Spleen (tissue), 11 donors: ENCODE data around the gene RPL38. TPM values are rescaled to one million over a fixed set of nuclear protein-coding genes. Genes with fewer than 3 reads are reported as not detected.

Source experiments
- DNase-seq: peaks from one replicate; pipeline ENCODE4 v3.0.0-alpha.2; 2020
- H3K27ac ChIP-seq, 8 donors: fragments of 200-600 bp; sonication (generic) in 7 of 8; 1 replicate in 4 of 8; 2 replicates in 4 of 8; pipeline versions ENCODE4 v1.5.0 to v1.8.0; 2016 to 2021; ENCODE audit warnings: inconsistent platforms in 4 of 8, mild to moderate bottlenecking in 4 of 8, moderate library complexity in 1 of 8
- H3K27me3 ChIP-seq, 7 donors: fragments of 200-600 bp; sonication (generic) in 6 of 7; replicated peaks in 1 of 7; 1 replicate in 4 of 7; 2 replicates in 3 of 7; pipeline versions ENCODE4 v1.5.0 to v1.8.0; 2016 to 2021; ENCODE audit warnings: inconsistent platforms in 3 of 7, mild to moderate bottlenecking in 1 of 7
- H3K36me3 ChIP-seq, 6 donors: fragments of 200-600 bp; sonication (generic) in 5 of 6; 1 replicate in 4 of 6; 2 replicates in 2 of 6; pipeline versions ENCODE4 v1.5.0 to v1.8.0; 2016 to 2021; ENCODE audit warnings: inconsistent platforms in 2 of 6
- H3K4me1 ChIP-seq, 6 donors: fragments of 200-600 bp; sonication (generic) in 5 of 6; 1 replicate in 3 of 6; 2 replicates in 3 of 6; pipeline versions ENCODE4 v1.5.0 to v1.8.0; 2016 to 2021; ENCODE audit warnings: inconsistent platforms in 3 of 6
- H3K4me3 ChIP-seq, 8 donors: fragments of 200-600 bp; sonication (generic) in 7 of 8; 1 replicate in 4 of 8; 2 replicates in 4 of 8; pipeline versions ENCODE4 v1.5.0 to v1.8.0; 2016 to 2021; ENCODE audit warnings: inconsistent platforms in 4 of 8, mild to moderate bottlenecking in 4 of 8, moderate library complexity in 2 of 8
- H3K9me3 ChIP-seq, 8 donors: fragments of 200-600 bp; sonication (generic) in 7 of 8; 1 replicate in 4 of 8; 2 replicates in 4 of 8; pipeline versions ENCODE4 v1.5.0 to v1.8.0; 2016 to 2021; ENCODE audit warnings: inconsistent platforms in 4 of 8
- POLR2A ChIP-seq, 3 donors: fragments of 450-650 bp; IDR thresholded peaks; one replicate each; pipeline ENCODE4 v1.5.1; 2017; ENCODE audit warnings: antibody characterized with exemption in 3 of 3, mild to moderate bottlenecking in 1 of 3
- POLR2AphosphoS5 ChIP-seq, 3 donors: sonication (generic); formaldehyde crosslinking; IDR thresholded peaks; one replicate each; pipeline ENCODE4 v1.5.1; 2017; ENCODE audit warnings: antibody characterized with exemption in 3 of 3
- WGBS, 5 donors: extraction: QIAGEN DNeasy Blood & Tissue Kit in 3 of 5; methylation state at CpG; one replicate each; pipeline versions ENCODE4 v1.1.5 to v1.1.7; 2013 to 2018; 5-methylcytosine and 5-hydroxymethylcytosine counted together
- intact Hi-C: fragments of 100-400 bp; cut with DNase I; formaldehyde crosslinking; loops from one replicate; pipeline ENCODE4 v1.15.0; 2023; ENCODE audit warnings: low total_unique reads
- polyA plus RNA-seq, 3 donors: library from polyadenylated mRNA; stranded (reverse); fragments of 200-250 nt; gene quantifications; one replicate each; pipeline ENCODE4 v1.2.1, GENCODE V29; 2013
- total RNA-seq, 7 donors: library from RNA; depleted of rRNA in 3 of 7; stranded (reverse); fragments of >200 nt in 3 of 7; fragmentation: NEBNext Ultra II Directional in 4 of 7; extraction: Animal tissue kit (Norgen Biotek cat#: 25700) in 4 of 7; gene quantifications; one replicate each; pipeline versions ENCODE4 v1.1.0 to v1.2.1, GENCODE V29; 2016 to 2021
- TF ChIP-seq, protein P1 (sequence below), 11 experiments: fragments of 200-600 bp in 7 of 11; fragments of 450-650 bp in 4 of 11; sonication (generic) in 4 of 11; IDR thresholded peaks in 8 of 11; conservative IDR thresholded peaks in 3 of 11; 1 replicate in 7 of 11; 2 replicates in 4 of 11; pipeline versions ENCODE4 v1.4.0 to v1.8.0; 2016 to 2021; ENCODE audit warnings: antibody characterized with exemption in 11 of 11, inconsistent platforms in 4 of 11, mild to moderate bottlenecking in 1 of 11
- donor health status: healthy with polysubstance abuse.
- donor health status: DM: no; HTN: no; CAD: no; lungs with moderate emphysema.
- donor health status: DM: no; HTN: no; CAD: no.
- donor health status: Bipolar disorder and iron deficiency.
- donor health status: healthy.
- donor health status: DM: no; HTN: no; CAD: no.
- donor health status: DM: yes; HTN: yes; CAD: no.

RPL38 gene
- total and polyA plus RNA-seq, 10 donors, result 311 to 3,463 (median 896) TPM

DNA sequence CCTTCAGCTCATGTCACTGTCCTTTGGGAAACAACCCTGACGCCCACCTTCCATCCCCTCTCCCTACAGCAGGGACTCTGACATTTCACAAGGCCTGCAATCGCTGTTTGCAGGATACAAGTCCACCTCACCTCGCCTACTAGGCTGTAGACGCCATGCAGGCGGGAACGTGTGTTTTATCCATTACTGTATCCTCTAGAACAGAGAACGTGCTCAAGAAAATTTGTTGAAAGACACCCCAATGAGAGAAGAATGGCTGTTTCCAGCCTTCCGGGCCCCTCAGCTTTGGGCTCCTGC lies 8.4 kb downstream of the RPL38 start:
- Histone ChIP-seq H3K27me3 (no peaks in the 10 kb centered on the region), H3K4me3 (peak overlapping the region; percentile 44 to 75 (median 56)), H3K9me3 (no peaks in the 10 kb centered on the region), H3K27ac (peak overlapping the region in 7 of 8 donors; percentile 64 to 86 (median 81)), H3K4me1 (peaks cover 33 to 97% (median 81%) of the 10 kb centered on the region in 6 donors), H3K36me3 (peaks cover 0 to 46% (median 35%) of the 10 kb centered on the region in 6 donors)
- no peak for DNase-seq
- TF ChIP-seq POLR2A (IDR thresholded peaks at IDR 0.05) (no peak), POLR2AphosphoS5 (IDR thresholded peaks at IDR 0.05) (no peak)
- TF ChIP-seq, protein P1, sequence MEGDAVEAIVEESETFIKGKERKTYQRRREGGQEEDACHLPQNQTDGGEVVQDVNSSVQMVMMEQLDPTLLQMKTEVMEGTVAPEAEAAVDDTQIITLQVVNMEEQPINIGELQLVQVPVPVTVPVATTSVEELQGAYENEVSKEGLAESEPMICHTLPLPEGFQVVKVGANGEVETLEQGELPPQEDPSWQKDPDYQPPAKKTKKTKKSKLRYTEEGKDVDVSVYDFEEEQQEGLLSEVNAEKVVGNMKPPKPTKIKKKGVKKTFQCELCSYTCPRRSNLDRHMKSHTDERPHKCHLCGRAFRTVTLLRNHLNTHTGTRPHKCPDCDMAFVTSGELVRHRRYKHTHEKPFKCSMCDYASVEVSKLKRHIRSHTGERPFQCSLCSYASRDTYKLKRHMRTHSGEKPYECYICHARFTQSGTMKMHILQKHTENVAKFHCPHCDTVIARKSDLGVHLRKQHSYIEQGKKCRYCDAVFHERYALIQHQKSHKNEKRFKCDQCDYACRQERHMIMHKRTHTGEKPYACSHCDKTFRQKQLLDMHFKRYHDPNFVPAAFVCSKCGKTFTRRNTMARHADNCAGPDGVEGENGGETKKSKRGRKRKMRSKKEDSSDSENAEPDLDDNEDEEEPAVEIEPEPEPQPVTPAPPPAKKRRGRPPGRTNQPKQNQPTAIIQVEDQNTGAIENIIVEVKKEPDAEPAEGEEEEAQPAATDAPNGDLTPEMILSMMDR (IDR thresholded peaks at IDR 0.05 in 8 of 11, conservative IDR thresholded peaks at IDR 0.05 in 3 of 11), result no peak
- 47 to 77% (median 62%) methylated on average over 7 to 8 of the region's 8 CpGs for WGBS, 5 donors
- intact Hi-C loops, result loop anchor here (5.0 to 10.0 kb wide), 3 partner anchors 85 to 243 kb away; partner anchors contain the start of genes BTBD17 and GPR142

DNA sequence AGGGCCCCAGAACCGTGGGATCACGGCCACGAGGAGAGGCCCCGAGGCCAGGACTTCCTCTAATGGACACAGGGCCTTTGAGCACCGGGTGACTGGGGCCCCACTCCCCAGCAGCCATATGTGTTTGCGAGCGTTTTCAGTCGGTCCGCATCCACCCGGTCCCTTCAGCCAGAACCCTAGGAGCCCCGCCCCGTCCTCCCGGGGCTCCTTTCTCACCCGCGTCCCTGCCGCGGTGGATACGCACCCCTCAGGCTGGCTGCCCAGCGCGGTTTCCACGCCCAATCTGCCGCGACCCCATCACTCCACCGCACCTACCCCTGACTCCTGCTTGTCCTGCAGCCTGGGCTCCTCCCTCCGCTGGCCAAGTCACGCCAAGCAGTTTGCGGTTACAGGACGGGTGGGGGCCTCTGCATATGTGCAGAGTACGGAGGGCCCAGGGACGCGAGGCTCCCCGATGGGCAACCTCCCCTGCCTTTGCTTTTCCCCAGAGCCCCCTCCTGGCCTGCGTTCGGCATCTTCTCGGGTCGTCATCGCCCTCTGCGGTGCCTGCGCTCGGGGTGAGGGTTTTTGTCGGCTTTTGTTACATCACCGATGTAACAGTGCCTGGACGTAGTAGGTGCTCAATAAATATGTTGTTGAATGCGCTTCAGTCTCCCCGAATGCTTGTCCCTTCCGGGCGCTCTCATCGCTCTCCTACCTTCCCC lies 8.9 kb downstream of the RPL38 start:
- intact Hi-C loops, result loop anchor here (5.0 to 10.0 kb wide), 3 partner anchors 85 to 242 kb away; partner anchors contain the start of genes BTBD17 and GPR142
- Histone ChIP-seq H3K27ac (peak overlapping the region; percentile 63 to 86 (median 79)), H3K27me3 (no peaks in the 10 kb centered on the region), H3K4me3 (peak overlapping the region; percentile 44 to 75 (median 56)), H3K9me3 (no peaks in the 10 kb centered on the region), H3K4me1 (peaks cover 33 to 97% (median 81%) of the 10 kb centered on the region in 6 donors), H3K36me3 (peaks cover 0 to 41% (median 30%) of the 10 kb centered on the region in 6 donors)
- DNase-seq, result peak; percentile 82
- WGBS, 5 donors, result 1 to 10% (median 7%) methylated on average over 32 to 48 of the region's 48 CpGs
- TF ChIP-seq POLR2AphosphoS5 (IDR thresholded peaks at IDR 0.05) (peak in 2 of 3 donors; percentile 43 to 66), POLR2A (IDR thresholded peaks at IDR 0.05) (no peak)

DNA sequence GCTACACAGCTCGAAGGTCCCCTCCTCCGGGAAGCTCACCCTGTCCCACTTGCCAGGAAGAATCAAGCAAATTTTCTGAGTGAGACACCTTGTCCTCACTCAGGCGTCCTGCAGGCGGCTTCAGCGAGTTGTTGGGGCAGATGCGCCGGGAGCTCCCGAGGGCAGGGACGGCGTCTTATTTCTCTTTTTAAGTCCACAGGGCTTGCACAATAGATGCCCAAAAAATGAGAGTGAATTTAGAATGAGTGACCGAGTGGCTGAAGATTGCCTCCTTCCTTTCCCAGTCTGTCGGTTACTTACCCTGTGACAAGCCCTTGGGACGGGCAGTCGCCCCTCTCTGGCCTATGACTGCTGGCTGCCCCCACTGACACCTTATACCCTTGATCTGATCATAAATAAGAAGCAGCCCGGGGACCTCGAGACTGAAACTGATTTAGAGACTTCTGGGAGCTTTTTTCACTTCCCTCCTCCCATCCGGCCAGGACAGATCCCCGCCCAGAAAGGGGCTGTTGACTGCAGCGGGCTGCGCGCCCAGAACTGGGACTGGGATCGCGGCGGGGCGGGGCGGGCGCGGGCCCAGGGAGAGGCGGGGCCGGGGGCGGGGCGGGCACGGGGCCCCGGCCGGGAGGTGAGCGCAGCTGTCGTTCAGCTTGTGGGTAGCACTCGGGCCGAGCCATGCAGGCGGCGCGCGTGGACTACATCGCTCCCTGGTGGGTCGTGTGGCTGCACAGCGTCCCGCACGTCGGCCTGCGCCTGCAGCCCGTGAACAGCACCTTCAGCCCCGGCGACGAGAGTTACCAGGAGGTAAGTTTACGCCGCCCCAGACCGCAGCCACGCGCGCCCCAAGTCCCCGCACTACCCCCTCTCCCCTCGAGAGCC lies 9.7 kb downstream of the RPL38 start, which contains the start of gene TTYH2:
TSS of gene TTYH2 (plus strand) at position 659 of the 879 bp plus-strand sequence. CDS start at position 676, 17 bp downstream.
- Histone ChIP-seq H3K9me3 (no peaks in the 10 kb centered on the region), H3K27ac (peak within 1 kb of the TSS; percentile 63 to 86 (median 79)), H3K4me1 (peaks cover 27 to 92% (median 74%) of the 10 kb centered on the region in 6 donors), H3K4me3 (peak within 1 kb of the TSS; percentile 44 to 75 (median 56)), H3K36me3 (peaks cover 0 to 37% (median 22%) of the 10 kb centered on the region in 6 donors), H3K27me3 (no peaks in the 10 kb centered on the region)
- intact Hi-C loops, result loop anchor here (5.0 to 10.0 kb wide), 3 partner anchors 84 to 242 kb away; partner anchors contain the start of genes BTBD17 and GPR142
- DNase-seq, result peak; percentile 94
- 0 to 2% (median 1%) methylated on average over 32 to 62 of the region's 62 CpGs for WGBS, 5 donors
- TF ChIP-seq POLR2AphosphoS5 (IDR thresholded peaks at IDR 0.05) (peak; percentile 66 to 86 (median 80)), POLR2A (IDR thresholded peaks at IDR 0.05) (no peak)
- TF ChIP-seq, protein P1 (IDR thresholded peaks at IDR 0.05 in 8 of 11, conservative IDR thresholded peaks at IDR 0.05 in 3 of 11), result peak in 6 of 11 experiments; percentile 12 to 27 (median 22)

DNA sequence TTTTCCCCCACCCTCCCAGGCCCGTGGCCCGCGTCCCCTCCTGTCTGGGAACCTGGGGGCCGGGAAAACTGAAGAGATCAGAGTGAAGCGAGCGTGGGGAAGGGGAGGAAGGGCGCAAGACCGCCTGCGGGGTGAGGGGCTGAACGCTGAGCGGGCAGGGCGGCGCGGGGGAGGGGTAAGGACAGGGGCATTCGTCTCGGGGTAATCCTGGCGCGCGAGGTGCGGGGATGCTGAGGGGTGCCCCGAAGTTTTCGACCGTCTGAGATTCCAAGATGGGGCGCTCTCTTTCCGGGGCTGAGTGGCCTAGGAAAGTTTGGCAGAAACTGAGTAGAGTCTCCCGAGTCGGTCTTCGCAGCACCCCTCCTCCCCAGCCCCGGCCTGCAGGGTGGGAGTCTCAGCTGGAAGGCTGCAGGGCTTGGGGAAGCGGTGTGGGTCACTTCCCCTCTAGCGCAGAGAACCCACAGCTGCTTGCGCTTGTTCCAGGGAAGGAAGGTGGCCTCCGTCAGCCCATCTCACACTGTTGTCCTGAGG lies 10.4 kb downstream of the RPL38 start:
- H3K4me1 ChIP-seq, result peaks cover 27 to 84% (median 68%) of the 10 kb centered on the region in 6 donors
- WGBS, 5 donors, result 1 to 4% (median 3%) methylated on average over 20 to 33 of the region's 33 CpGs
- H3K27me3 ChIP-seq, result no peaks in the 10 kb centered on the region
- no peaks in the 10 kb centered on the region for H3K9me3 ChIP-seq
- peak overlapping the region in 5 of 8 donors; percentile 29 to 86 (median 82) for H3K27ac ChIP-seq
- peak; percentile 84 for DNase-seq
- intact Hi-C loops, result loop anchor here (5.0 to 10.0 kb wide), 3 partner anchors 83 to 241 kb away; partner anchors contain the start of genes BTBD17 and GPR142
- peaks cover 0 to 29% (median 14%) of the 10 kb centered on the region in 6 donors for H3K36me3 ChIP-seq
- TF ChIP-seq POLR2A (IDR thresholded peaks at IDR 0.05), result no peak
- peak in 2 of 3 donors; percentile 38 to 60 for TF ChIP-seq POLR2AphosphoS5 (IDR thresholded peaks at IDR 0.05)
- peak overlapping the region; percentile 44 to 75 (median 56) for H3K4me3 ChIP-seq
